Stimulated activated naive CD4-positive, alpha-beta T cell (primary cell): ENCODE measurements around the gene TOP1.

Source experiments
- DNase-seq, 6 experiments: peaks; one replicate each; lab custom pipeline; 2025; lab: John Stamatoyannopoulos, UW

Gene TOP1

GRCh38 chr20:41168281-41169161 is 139.9 kb downstream of the TOP1 start:
- no peak for DNase-seq

GRCh38 chr20:41169162-41169690 is 140.6 kb downstream of the TOP1 start:
- DNase-seq, result no peak

- no peak for DNase-seq
Observed at GRCh38 chr20:41169791-41170351, 141.2 kb downstream of the TOP1 start.

GRCh38 chr20:41170386-41171105 is 141.9 kb downstream of the TOP1 start:
- no peak for DNase-seq

- no peak for DNase-seq
Observed at GRCh38 chr20:41171736-41172295, 143.2 kb downstream of the TOP1 start.

GRCh38 chr20:41172296-41173140 is 143.9 kb downstream of the TOP1 start:
- no peak for DNase-seq

- peak in 5 of 6 experiments; percentile 47 to 65 (median 54) for DNase-seq
Observed at GRCh38 chr20:41173161-41173721, 144.6 kb downstream of the TOP1 start.

- no peak for DNase-seq
Observed at GRCh38 chr20:41173791-41174341, 145.2 kb downstream of the TOP1 start.
